ENCODE results near the gene NPLOC4.

NPLOC4 gene

GRCh38 chr17:81518785-81519283 is 118.1 kb downstream of the NPLOC4 start:
- no peak for DNase-seq (ENCODE audit: low read depth in 2 of 2)

GRCh38 chr17:81518113-81518784 is 118.7 kb downstream of the NPLOC4 start:
- no peak for DNase-seq (ENCODE audit: low read depth in 2 of 2)

- no peak for DNase-seq (ENCODE audit: low read depth in 2 of 2)
Observed at GRCh38 chr17:81517339-81518112, 119.4 kb downstream of the NPLOC4 start.

- no peak for DNase-seq (ENCODE audit: low read depth in 2 of 2)
Observed at GRCh38 chr17:81517009-81517338, 119.9 kb downstream of the NPLOC4 start.

- no peak for DNase-seq (ENCODE audit: low read depth in 2 of 2)
Observed at GRCh38 chr17:81516439-81516838, 120.5 kb downstream of the NPLOC4 start.

- DNase-seq (ENCODE audit: low read depth in 2 of 2): no peak
Observed at GRCh38 chr17:81515530-81516041, 121.3 kb downstream of the NPLOC4 start.

- peak; percentile 64 to 71 for DNase-seq (ENCODE audit: low read depth in 2 of 2)
Observed at GRCh38 chr17:81514739-81515529, 122.0 kb downstream of the NPLOC4 start.

GRCh38 chr17:81514489-81514738 is 122.5 kb downstream of the NPLOC4 start:
- DNase-seq (ENCODE audit: low read depth in 2 of 2): no peak

- peak in 1 of 2 donors; percentile 60 for DNase-seq (ENCODE audit: low read depth in 2 of 2)
Observed at GRCh38 chr17:81513753-81514488, 123.0 kb downstream of the NPLOC4 start.

GRCh38 chr17:81513372-81513752 is 123.5 kb downstream of the NPLOC4 start:
- peak; percentile 59 to 65 for DNase-seq (ENCODE audit: low read depth in 2 of 2)

GRCh38 chr17:81512562-81513371 is 124.1 kb downstream of the NPLOC4 start, which contains the start of gene ACTG1:
ACTG1 (minus strand) TSS chr17:81512799; CDS start chr17:81512354, 445 bp downstream.
- DNase-seq (ENCODE audit: low read depth in 2 of 2): peak; percentile 85 to 87

GRCh38 chr17:81511804-81512561 is 124.9 kb downstream of the NPLOC4 start:
- DNase-seq (ENCODE audit: low read depth in 2 of 2): no peak

GRCh38 chr17:81511554-81511803 is 125.4 kb downstream of the NPLOC4 start:
- DNase-seq (ENCODE audit: low read depth in 2 of 2): no peak

GRCh38 chr17:81510785-81511553 is 125.9 kb downstream of the NPLOC4 start:
- no peak for DNase-seq (ENCODE audit: low read depth in 2 of 2)

- DNase-seq (ENCODE audit: low read depth in 2 of 2): no peak
Observed at GRCh38 chr17:81509972-81510784, 126.7 kb downstream of the NPLOC4 start.

- no peak for DNase-seq (ENCODE audit: low read depth in 2 of 2)
Observed at GRCh38 chr17:81509207-81509971, 127.5 kb downstream of the NPLOC4 start.

- no peak for DNase-seq (ENCODE audit: low read depth in 2 of 2)
Observed at GRCh38 chr17:81508639-81509206, 128.2 kb downstream of the NPLOC4 start.
